ENCODE results near the gene ATP6V0B. TPM values are rescaled to one million over a fixed set of nuclear protein-coding genes. Genes with fewer than 3 reads are reported as not detected.

Gene ATP6V0B
- total RNA-seq, 2 donors from 2014 or later = 183 to 270 TPM

DNA sequence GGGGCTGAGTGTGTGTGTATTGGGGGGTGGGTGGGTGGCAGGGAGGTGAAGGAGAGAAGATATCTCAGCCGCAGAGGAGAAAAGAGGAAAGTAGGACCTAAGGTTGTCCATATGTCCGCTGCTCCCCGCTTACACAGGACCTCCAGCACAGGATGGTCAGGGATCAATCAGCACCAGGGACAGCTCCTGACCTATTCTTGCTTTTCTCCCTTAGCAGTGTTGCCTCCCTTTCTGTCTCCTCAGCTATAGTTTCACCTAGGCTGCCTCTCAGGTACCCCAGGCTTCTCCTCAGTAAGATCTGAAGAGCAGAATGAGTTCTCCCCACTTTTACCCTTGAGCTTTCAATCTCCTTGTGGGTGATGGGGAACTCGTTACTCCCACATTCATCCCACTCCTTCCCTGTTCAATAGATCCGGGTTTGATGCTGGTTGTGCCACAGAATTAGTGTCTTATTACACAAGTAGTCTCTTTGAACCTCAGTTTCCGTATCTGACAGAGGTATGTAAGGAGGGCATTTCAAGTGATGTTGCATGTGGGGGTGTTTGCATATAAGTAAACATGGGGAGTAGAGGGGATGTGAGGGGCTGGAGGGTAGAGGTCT lies 6.3 kb upstream of the ATP6V0B start:
- Histone ChIP-seq H3K9ac (ENCODE audit: low read depth in 2 of 2, low read length in 2 of 2) (no peak overlapping the region), H3K27ac (no peak overlapping the region), H3K27me3 (no peaks in the 10 kb centered on the region), H3K4me3 (no peak overlapping the region), H3K4me1 (peaks cover 6% of the 10 kb centered on the region), H3K9me3 (no peaks in the 10 kb centered on the region), H3K36me3 (no peaks in the 10 kb centered on the region)
- no peak for DNase-seq
- intact Hi-C loops (cut with DNase I) = no loop called here
- TF ChIP-seq, protein P1, sequence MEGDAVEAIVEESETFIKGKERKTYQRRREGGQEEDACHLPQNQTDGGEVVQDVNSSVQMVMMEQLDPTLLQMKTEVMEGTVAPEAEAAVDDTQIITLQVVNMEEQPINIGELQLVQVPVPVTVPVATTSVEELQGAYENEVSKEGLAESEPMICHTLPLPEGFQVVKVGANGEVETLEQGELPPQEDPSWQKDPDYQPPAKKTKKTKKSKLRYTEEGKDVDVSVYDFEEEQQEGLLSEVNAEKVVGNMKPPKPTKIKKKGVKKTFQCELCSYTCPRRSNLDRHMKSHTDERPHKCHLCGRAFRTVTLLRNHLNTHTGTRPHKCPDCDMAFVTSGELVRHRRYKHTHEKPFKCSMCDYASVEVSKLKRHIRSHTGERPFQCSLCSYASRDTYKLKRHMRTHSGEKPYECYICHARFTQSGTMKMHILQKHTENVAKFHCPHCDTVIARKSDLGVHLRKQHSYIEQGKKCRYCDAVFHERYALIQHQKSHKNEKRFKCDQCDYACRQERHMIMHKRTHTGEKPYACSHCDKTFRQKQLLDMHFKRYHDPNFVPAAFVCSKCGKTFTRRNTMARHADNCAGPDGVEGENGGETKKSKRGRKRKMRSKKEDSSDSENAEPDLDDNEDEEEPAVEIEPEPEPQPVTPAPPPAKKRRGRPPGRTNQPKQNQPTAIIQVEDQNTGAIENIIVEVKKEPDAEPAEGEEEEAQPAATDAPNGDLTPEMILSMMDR (IDR thresholded peaks at IDR 0.05) = no peak

DNA sequence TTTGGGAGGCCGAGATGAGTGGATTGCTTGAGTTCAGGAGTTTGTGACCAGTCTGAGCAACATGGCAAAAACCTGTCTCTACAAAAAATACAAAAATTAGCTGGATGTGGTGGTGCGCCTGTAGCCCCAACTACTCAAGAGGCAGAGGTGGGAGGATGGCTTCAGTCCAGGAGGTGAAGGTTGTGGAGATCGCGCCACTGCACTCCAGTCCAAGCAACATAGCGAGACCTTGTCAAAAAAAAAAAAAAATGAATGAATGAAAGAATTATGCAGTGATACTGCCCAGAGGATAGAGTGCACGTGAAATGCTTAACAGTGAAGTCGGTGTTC lies 5.4 kb upstream of the ATP6V0B start:
- H3K27ac ChIP-seq = no peak overlapping the region
- no peak for DNase-seq
- intact Hi-C loops (cut with DNase I) = no loop called here
- H3K9me3 ChIP-seq = no peaks in the 10 kb centered on the region
- H3K36me3 ChIP-seq = no peaks in the 10 kb centered on the region
- H3K4me1 ChIP-seq = peaks cover 6% of the 10 kb centered on the region
- peak overlapping the region; percentile 96 for H3K4me3 ChIP-seq
- TF ChIP-seq, protein P1 (IDR thresholded peaks at IDR 0.05) = no peak
- no peaks in the 10 kb centered on the region for H3K27me3 ChIP-seq
- no peak overlapping the region for H3K9ac ChIP-seq (ENCODE audit: low read depth in 2 of 2, low read length in 2 of 2)

DNA sequence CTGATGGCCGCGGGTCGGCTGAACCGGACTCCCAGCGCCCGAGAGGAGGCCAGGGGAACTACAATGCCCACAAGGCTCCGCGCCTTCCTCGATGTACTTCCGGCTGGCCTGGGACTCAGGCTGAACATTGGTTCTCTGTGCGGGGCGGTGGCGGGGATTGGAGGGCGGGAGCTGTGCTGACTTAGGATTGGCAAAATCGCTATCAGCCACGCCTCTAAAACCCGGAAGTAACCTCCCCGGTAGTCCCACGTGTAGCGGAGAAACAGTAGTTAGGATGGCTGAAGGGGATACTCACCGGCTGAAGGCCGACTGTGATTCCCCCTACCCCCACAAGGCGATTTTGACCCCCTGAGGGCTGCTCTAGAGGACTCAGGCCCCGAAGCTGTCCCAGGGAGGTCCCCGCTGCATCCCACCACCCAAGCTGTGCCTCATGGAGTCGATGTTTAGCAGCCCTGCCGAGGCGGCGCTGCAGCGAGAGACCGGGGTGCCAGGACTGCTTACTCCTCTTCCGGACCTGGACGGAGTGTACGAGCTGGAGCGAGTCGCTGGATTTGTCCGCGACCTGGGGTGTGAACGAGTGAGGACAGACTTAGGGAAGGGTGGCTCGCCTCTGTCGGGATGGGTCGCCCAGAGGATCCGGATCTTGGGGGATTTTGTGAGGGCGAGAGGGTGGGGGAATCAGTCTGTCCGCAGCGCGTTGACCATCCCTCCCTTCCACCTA lies 4.9 kb upstream of the ATP6V0B start, which contains the start of gene DPH2:
DPH2 (plus strand) TSS at position 265 of the 721 bp plus-strand sequence; CDS start at position 431, 166 bp downstream.
- intact Hi-C loops (cut with DNase I) = no loop called here
- Histone ChIP-seq H3K27me3 (no peaks in the 10 kb centered on the region), H3K4me1 (peaks cover 6% of the 10 kb centered on the region), H3K9me3 (no peaks in the 10 kb centered on the region), H3K27ac (no peak within 1 kb of the TSS), H3K4me3 (peak within 1 kb of the TSS; percentile 96), H3K36me3 (no peaks in the 10 kb centered on the region), H3K9ac (ENCODE audit: low read depth in 2 of 2, low read length in 2 of 2) (peak within 1 kb of the TSS; percentile 78 to 91)
- TF ChIP-seq, protein P1 (IDR thresholded peaks at IDR 0.05) = no peak
- peak; percentile 97 for DNase-seq

DNA sequence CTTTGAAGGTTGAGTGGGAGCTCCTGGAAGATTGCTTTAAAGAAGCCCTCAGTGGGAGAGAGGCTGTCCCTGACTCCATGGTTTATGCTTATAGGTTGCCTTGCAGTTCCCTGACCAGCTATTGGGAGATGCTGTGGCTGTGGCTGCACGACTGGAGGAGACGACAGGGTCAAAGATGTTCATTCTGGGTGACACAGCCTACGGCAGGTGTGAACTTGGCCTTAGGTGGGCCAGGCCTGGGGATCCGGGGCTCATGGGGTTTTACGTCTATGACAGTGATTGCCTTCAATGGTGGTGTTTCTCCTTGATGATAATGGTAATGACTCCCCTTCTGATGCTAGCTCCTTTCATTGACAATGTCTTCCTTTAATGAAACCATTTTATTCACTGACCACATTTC lies 4.3 kb upstream of the ATP6V0B start:
- Histone ChIP-seq H3K9me3 (no peaks in the 10 kb centered on the region), H3K4me3 (peak overlapping the region; percentile 96), H3K27me3 (no peaks in the 10 kb centered on the region), H3K36me3 (no peaks in the 10 kb centered on the region), H3K27ac (no peak overlapping the region), H3K9ac (ENCODE audit: low read depth in 2 of 2, low read length in 2 of 2) (peak overlapping the region; percentile 78 to 91), H3K4me1 (peaks cover 6% of the 10 kb centered on the region)
- no peak for DNase-seq
- intact Hi-C loops (cut with DNase I) = no loop called here
- TF ChIP-seq, protein P1 (IDR thresholded peaks at IDR 0.05) = no peak

DNA sequence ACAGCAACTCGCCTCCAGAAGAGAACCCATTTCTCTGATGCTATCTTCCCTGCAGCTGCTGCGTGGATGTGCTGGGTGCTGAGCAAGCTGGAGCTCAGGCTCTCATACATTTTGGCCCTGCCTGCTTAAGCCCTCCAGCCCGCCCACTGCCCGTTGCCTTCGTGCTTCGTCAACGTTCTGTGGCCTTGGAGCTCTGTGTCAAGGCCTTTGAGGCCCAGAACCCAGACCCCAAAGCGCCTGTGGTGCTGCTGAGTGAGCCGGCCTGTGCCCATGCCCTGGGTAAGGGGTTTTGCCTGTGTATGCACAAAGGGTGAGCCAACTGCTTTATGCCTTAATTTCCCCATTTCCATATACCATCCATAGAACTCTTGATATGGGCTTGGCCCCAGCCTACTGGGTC lies 3.8 kb upstream of the ATP6V0B start:
- H3K9ac ChIP-seq (ENCODE audit: low read depth in 2 of 2, low read length in 2 of 2) = peak overlapping the region in 1 of 2 donors; percentile 91
- peaks cover 7% of the 10 kb centered on the region for H3K4me1 ChIP-seq
- no peaks in the 10 kb centered on the region for H3K36me3 ChIP-seq
- intact Hi-C loops (cut with DNase I) = no loop called here
- no peaks in the 10 kb centered on the region for H3K9me3 ChIP-seq
- no peak overlapping the region for H3K4me3 ChIP-seq
- H3K27me3 ChIP-seq = no peaks in the 10 kb centered on the region
- TF ChIP-seq, protein P1 (IDR thresholded peaks at IDR 0.05) = no peak
- H3K27ac ChIP-seq = no peak overlapping the region
- no peak for DNase-seq
